AG10803 (cell line): Measurements from ENCODE around the gene BDH1.
A peak's percentile ranks its signal among the peaks of the same experiment; 100 is the strongest.

Source experiments
- DNase-seq: peaks from one replicate; pipeline ENCODE4 v3.0.0; 2010; ENCODE audit warnings: low read depth
- H3K4me3 ChIP-seq: 2 replicates; pipeline ENCODE4 v1.5.1; 2011; ENCODE audit warnings: mild to moderate bottlenecking, low read length, control low read depth
- CTCF ChIP-seq: conservative IDR thresholded peaks from 2 replicates; pipeline ENCODE4 v1.5.1; 2011; ENCODE audit warnings: mild to moderate bottlenecking, low read length, control low read depth, inconsistent platforms

BDH1 gene

GRCh38 chr3:197504641-197505121 lies 51.1 kb downstream of the BDH1 start:
- H3K4me3 ChIP-seq: no peak overlapping the region
- no peak for TF ChIP-seq CTCF
- no peak for DNase-seq

- TF ChIP-seq CTCF: no peak
- no peak overlapping the region for H3K4me3 ChIP-seq
These were observed 51.5 kb downstream of the BDH1 start for GRCh38 chr3:197504229-197504628.

GRCh38 chr3:197503652-197504051 lies 52.1 kb downstream of the BDH1 start:
- no peak for DNase-seq
- H3K4me3 ChIP-seq: no peak overlapping the region
- no peak for TF ChIP-seq CTCF

More at GRCh38 chr3:197504229-197504628, 51.5 kb downstream of the BDH1 start:
- DNase-seq: no peak

GRCh38 chr3:197501879-197502620 lies 53.7 kb downstream of the BDH1 start:
- DNase-seq: peak; percentile 68
- peak; percentile 64 for TF ChIP-seq CTCF
- no peak overlapping the region for H3K4me3 ChIP-seq

- H3K4me3 ChIP-seq: no peak overlapping the region
- TF ChIP-seq CTCF: no peak
- DNase-seq: peak; percentile 29
These were observed 54.3 kb downstream of the BDH1 start for GRCh38 chr3:197501496-197501878.

- TF ChIP-seq CTCF: no peak
- H3K4me3 ChIP-seq: no peak overlapping the region
- no peak for DNase-seq
These were observed 55.0 kb downstream of the BDH1 start for GRCh38 chr3:197500812-197501211.

GRCh38 chr3:197499427-197499826 lies 56.3 kb downstream of the BDH1 start:
- DNase-seq: peak; percentile 52
- no peak overlapping the region for H3K4me3 ChIP-seq
- TF ChIP-seq CTCF: no peak
